GM10266 (cell line): ENCODE results near the gene PCDHA5.
"Not testable (repeated sequence)": the region's sequence is repeated elsewhere in the genome, so short reads cannot be mapped to it uniquely, and the experiment has no call there.

Source experiments
- DNase-seq: peaks from one replicate; pipeline ENCODE4 v3.0.0; 2012; ENCODE audit errors: extremely low spot score
- CTCF ChIP-seq: IDR thresholded peaks from 2 replicates; pipeline ENCODE4 v1.5.1; 2012; ENCODE audit warnings: mild to moderate bottlenecking, low read depth; ENCODE audit not compliant: control insufficient read depth, insufficient read depth; ENCODE audit errors: missing control alignments

PCDHA5 gene

GRCh38 chr5:140795259-140795641 lies 26.2 kb upstream of the PCDHA5 start:
- peak; percentile 9 for TF ChIP-seq CTCF
- peak; percentile 48 for DNase-seq

- not testable (repeated sequence) for DNase-seq
These were observed 25.2 kb upstream of the PCDHA5 start for GRCh38 chr5:140796072-140796717.

- no peak for DNase-seq
These were observed 24.7 kb upstream of the PCDHA5 start for GRCh38 chr5:140796718-140797095.

GRCh38 chr5:140800816-140801493 lies 20.5 kb upstream of the PCDHA5 start, which contains the start of gene PCDHA3:
PCDHA3 (plus strand) TSS chr5:140801057.
- no peak for DNase-seq
- TF ChIP-seq CTCF = no peak

More at GRCh38 chr5:140796718-140797095, 24.7 kb upstream of the PCDHA5 start:
- TF ChIP-seq CTCF = no peak

- no peak for TF ChIP-seq CTCF
- DNase-seq = no peak
These were observed 19.9 kb upstream of the PCDHA5 start for GRCh38 chr5:140801494-140801841.

GRCh38 chr5:140802381-140802780 lies 19.0 kb upstream of the PCDHA5 start:
- not testable (repeated sequence) for DNase-seq

- no peak for TF ChIP-seq CTCF
- DNase-seq = no peak
These were observed 18.6 kb upstream of the PCDHA5 start for GRCh38 chr5:140802781-140803271.

- no peak for TF ChIP-seq CTCF
- no peak for DNase-seq
These were observed 14.3 kb upstream of the PCDHA5 start, which contains the start of gene PCDHA4 for GRCh38 chr5:140806834-140807775. PCDHA4 (plus strand) TSS chr5:140807068.

- not testable (repeated sequence) for DNase-seq
These were observed 13.0 kb upstream of the PCDHA5 start for GRCh38 chr5:140808241-140808888.
